Gastrocnemius medialis (tissue), 4 donors: ENCODE measurements around the gene PRKN. TPM values are rescaled to one million over a fixed set of nuclear protein-coding genes. Genes with fewer than 3 reads are reported as not detected.

ENCODE experiments used
- ATAC-seq, 2 donors: fragments of 150-250 bp; one replicate each; pipeline ENCODE4 v1.9.1; 2016
- DNase-seq, 2 donors: peaks; one replicate each; pipeline ENCODE4 v3.0.0-alpha.2; 2019
- H3K27ac ChIP-seq, 4 donors: fragments of 200-600 bp; sonication (generic); 1 replicate in 1 of 4; 2 replicates in 3 of 4; pipeline ENCODE4 v1.5.1; 2016 to 2018; ENCODE audit warnings: mild to moderate bottlenecking in 2 of 4, moderate library complexity in 1 of 4
- H3K27me3 ChIP-seq, 3 donors: fragments of 200-600 bp; sonication (generic) in 2 of 3; 1 replicate in 1 of 3; 2 replicates in 2 of 3; pipeline versions ENCODE4 v1.5.1 to v1.6.0; 2016 to 2019; ENCODE audit warnings: mild to moderate bottlenecking in 1 of 3, moderate library complexity in 1 of 3
- H3K36me3 ChIP-seq, 2 donors: fragments of 200-600 bp; sonication (generic) in 1 of 2; one replicate each; pipeline ENCODE4 v1.5.1; 2017 to 2018
- H3K4me1 ChIP-seq, 2 donors: fragments of 200-600 bp; sonication (generic) in 1 of 2; one replicate each; pipeline ENCODE4 v1.5.1; 2016 to 2017; ENCODE audit warnings: mild to moderate bottlenecking in 2 of 2
- H3K4me3 ChIP-seq, 4 donors: fragments of 200-600 bp; sonication (generic) in 3 of 4; 1 replicate in 1 of 4; 2 replicates in 3 of 4; pipeline ENCODE4 v1.5.1; 2016 to 2019; ENCODE audit warnings: mild to moderate bottlenecking in 2 of 4
- H3K9me3 ChIP-seq, 3 donors: fragments of 200-600 bp; sonication (generic) in 2 of 3; 1 replicate in 1 of 3; 2 replicates in 2 of 3; pipeline ENCODE4 v1.5.1; 2016 to 2019
- CTCF ChIP-seq, 5 experiments: fragments of 450-650 bp in 3 of 5; fragments of 200-600 bp in 2 of 5; sonication (generic) in 2 of 5; IDR thresholded peaks in 4 of 5; conservative IDR thresholded peaks in 1 of 5; 1 replicate in 4 of 5; 2 replicates in 1 of 5; pipeline ENCODE4 v1.5.1; 2016 to 2019; ENCODE audit warnings: antibody characterized with exemption in 5 of 5, mild to moderate bottlenecking in 3 of 5, moderate library complexity in 3 of 5
- POLR2A ChIP-seq, 2 donors: fragments of 450-650 bp; IDR thresholded peaks; one replicate each; pipeline ENCODE4 v1.6.1; 2017; ENCODE audit warnings: antibody characterized with exemption in 2 of 2, mild to moderate bottlenecking in 2 of 2, moderate library complexity in 2 of 2
- in situ Hi-C, 4 donors: fragments of 200-750 bp; cut with MboI; loops; one replicate each; pipeline versions ENCODE4 v1.15.0 to v1.8.0; 2017; ENCODE audit warnings: low sequenced_read_pairs in 4 of 4
- intact Hi-C: fragments of 100-400 bp; cut with DNase I; formaldehyde crosslinking; loops from one replicate; pipeline ENCODE4 v1.15.1; 2023; ENCODE audit warnings: low total_unique reads
- total RNA-seq, 4 donors: library from RNA; depleted of rRNA; stranded (reverse); fragments of >200 nt; gene quantifications; one replicate each; pipeline versions ENCODE4 v1.1.0 to v1.2.3, GENCODE V29; 2016

PRKN gene
- total RNA-seq, 4 donors from 2014 or later = 8.4 to 21.6 (median 13.7) TPM

- H3K27ac ChIP-seq = no peak overlapping the region
- ATAC-seq (no peak), DNase-seq (no peak)
- TF ChIP-seq POLR2A (IDR thresholded peaks at IDR 0.05) = no peak
- TF ChIP-seq CTCF (IDR thresholded peaks at IDR 0.05 in 4 of 5, conservative IDR thresholded peaks at IDR 0.05 in 1 of 5) = no peak
- H3K36me3 ChIP-seq = no peaks in the 10 kb centered on the region
- H3K4me1 ChIP-seq = no peaks in the 10 kb centered on the region
- no peaks in the 10 kb centered on the region for H3K27me3 ChIP-seq
- H3K9me3 ChIP-seq = no peaks in the 10 kb centered on the region
- in situ Hi-C loops (no loop called here), intact Hi-C loops (no loop called here)
- no peak overlapping the region for H3K4me3 ChIP-seq
Observed at GRCh38 chr6:161355696-161356095, 1371.9 kb downstream of the PRKN start.

DNA sequence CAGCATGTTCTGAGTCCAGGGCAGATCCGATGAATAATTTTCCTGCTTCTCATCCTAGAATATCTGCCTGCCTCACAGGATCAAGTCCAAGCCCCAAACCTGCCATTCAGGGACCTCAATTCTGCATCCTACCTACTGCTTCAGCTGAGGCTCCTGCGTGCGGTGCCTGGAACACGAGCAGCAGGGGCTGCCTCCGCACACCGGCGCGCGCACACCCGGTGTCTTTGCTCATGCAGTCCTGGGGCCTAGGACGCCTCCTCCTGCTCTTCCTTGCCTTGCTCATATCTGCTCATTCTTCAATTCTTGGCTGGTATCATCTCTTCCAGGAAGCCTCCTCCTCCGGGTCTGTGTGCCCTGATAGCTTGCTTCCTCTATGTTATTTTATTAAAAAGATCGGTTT, 1372.6 kb downstream of the PRKN start:
- Histone ChIP-seq H3K36me3 (no peaks in the 10 kb centered on the region), H3K27ac (no peak overlapping the region), H3K4me1 (no peaks in the 10 kb centered on the region), H3K9me3 (no peaks in the 10 kb centered on the region), H3K4me3 (no peak overlapping the region), H3K27me3 (no peaks in the 10 kb centered on the region)
- TF ChIP-seq POLR2A (IDR thresholded peaks at IDR 0.05) (no peak), CTCF (IDR thresholded peaks at IDR 0.05 in 4 of 5, conservative IDR thresholded peaks at IDR 0.05 in 1 of 5) (no peak)
- no peak for ATAC-seq
- no peak for DNase-seq
- in situ Hi-C loops = no loop called here
- intact Hi-C loops = no loop called here

- no peak for ATAC-seq
- DNase-seq = no peak
- H3K4me3 ChIP-seq = no peak overlapping the region
- no peaks in the 10 kb centered on the region for H3K9me3 ChIP-seq
- no peaks in the 10 kb centered on the region for H3K36me3 ChIP-seq
- in situ Hi-C loops (no loop called here), intact Hi-C loops (no loop called here)
- no peaks in the 10 kb centered on the region for H3K27me3 ChIP-seq
- TF ChIP-seq CTCF (IDR thresholded peaks at IDR 0.05 in 4 of 5, conservative IDR thresholded peaks at IDR 0.05 in 1 of 5) (no peak), POLR2A (IDR thresholded peaks at IDR 0.05) (no peak)
- no peak overlapping the region for H3K27ac ChIP-seq
- H3K4me1 ChIP-seq = no peaks in the 10 kb centered on the region
Observed at GRCh38 chr6:161354276-161354840, 1373.2 kb downstream of the PRKN start.

DNA sequence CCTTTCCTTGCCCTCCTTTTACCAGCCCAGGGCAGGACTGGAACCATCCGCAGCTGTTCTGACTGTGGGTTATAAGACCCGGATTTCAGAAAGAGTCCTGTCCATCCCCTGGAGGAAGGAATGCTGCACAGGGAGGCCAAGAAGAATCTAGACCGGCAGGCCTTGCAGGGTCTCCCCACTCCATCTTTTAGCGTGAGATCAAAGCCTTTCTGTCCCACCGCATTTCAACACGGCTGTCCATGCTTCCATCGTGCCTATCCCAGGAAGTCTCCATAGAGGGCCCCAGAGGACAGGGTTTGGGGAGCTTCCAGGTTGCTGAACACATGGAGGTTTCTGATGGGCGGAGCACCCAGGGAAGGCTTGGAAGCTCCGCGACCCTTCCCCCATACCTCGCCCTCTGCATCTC, 1374.4 kb downstream of the PRKN start:
- DNase-seq (no peak), ATAC-seq (no peak)
- TF ChIP-seq POLR2A (IDR thresholded peaks at IDR 0.05) = no peak
- no peak for TF ChIP-seq CTCF (IDR thresholded peaks at IDR 0.05 in 4 of 5, conservative IDR thresholded peaks at IDR 0.05 in 1 of 5)
- Histone ChIP-seq H3K36me3 (no peaks in the 10 kb centered on the region), H3K9me3 (no peaks in the 10 kb centered on the region), H3K4me1 (no peaks in the 10 kb centered on the region), H3K27ac (no peak overlapping the region), H3K27me3 (no peaks in the 10 kb centered on the region), H3K4me3 (no peak overlapping the region)
- in situ Hi-C loops (no loop called here), intact Hi-C loops (no loop called here)

GRCh38 chr6:161351858-161352257, 1375.7 kb downstream of the PRKN start:
- intact Hi-C loops (no loop called here), in situ Hi-C loops (no loop called here)
- Histone ChIP-seq H3K36me3 (no peaks in the 10 kb centered on the region), H3K4me3 (no peak overlapping the region), H3K4me1 (no peaks in the 10 kb centered on the region), H3K27ac (no peak overlapping the region), H3K9me3 (no peaks in the 10 kb centered on the region), H3K27me3 (no peaks in the 10 kb centered on the region)
- no peak for TF ChIP-seq CTCF (IDR thresholded peaks at IDR 0.05 in 4 of 5, conservative IDR thresholded peaks at IDR 0.05 in 1 of 5)
- no peak for TF ChIP-seq POLR2A (IDR thresholded peaks at IDR 0.05)
- ATAC-seq (no peak), DNase-seq (no peak)
